Thoracic aorta (tissue), 2 donors: ENCODE data around the gene IGFBP3. TPM values are rescaled to one million over a fixed set of nuclear protein-coding genes. Genes with fewer than 3 reads are reported as not detected.

ENCODE experiments used
- ATAC-seq: fragments of 150-250 bp; one replicate; pipeline ENCODE4 v1.8.0; 2017; ENCODE audit warnings: low read depth; ENCODE audit not compliant: insufficient number of reproducible peaks, low FRiP score
- DNase-seq: peaks from one replicate; pipeline ENCODE4 v3.0.0-alpha.2; 2020; ENCODE audit warnings: low spot score
- H3K27ac ChIP-seq, 2 donors: fragments of 200-600 bp; sonication (generic); 1 replicate in 1 of 2; 2 replicates in 1 of 2; pipeline ENCODE4 v1.5.1; 2016; ENCODE audit warnings: mild to moderate bottlenecking in 2 of 2, moderate library complexity in 2 of 2
- H3K27me3 ChIP-seq: fragments of 200-600 bp; sonication (generic); replicated peaks from 2 replicates; pipeline ENCODE4 v1.6.0; 2016; ENCODE audit warnings: mild to moderate bottlenecking; ENCODE audit not compliant: insufficient read depth
- H3K36me3 ChIP-seq: fragments of 200-600 bp; sonication (generic); one replicate; pipeline ENCODE4 v1.5.1; 2016
- H3K4me1 ChIP-seq, 2 donors: fragments of 200-600 bp; sonication (generic); 1 replicate in 1 of 2; 2 replicates in 1 of 2; pipeline versions ENCODE4 v1.5.1 to v1.6.0; 2016; ENCODE audit warnings: low read depth in 2 of 2, mild to moderate bottlenecking in 1 of 2; ENCODE audit not compliant: control insufficient read depth in 1 of 2
- H3K4me3 ChIP-seq: fragments of 200-600 bp; sonication (generic); 2 replicates; pipeline ENCODE4 v1.5.1; 2016; ENCODE audit warnings: mild to moderate bottlenecking
- H3K9me3 ChIP-seq: fragments of 200-600 bp; sonication (generic); 2 replicates; pipeline ENCODE4 v1.5.1; 2016
- total RNA-seq, 2 donors: library from RNA; depleted of rRNA; stranded (reverse); fragments of >200 nt; gene quantifications; one replicate each; pipeline versions ENCODE4 v1.1.0 to v1.2.3, GENCODE V29; 2016
- TF ChIP-seq, protein P1 (sequence below): fragments of 200-600 bp; sonication (generic); IDR thresholded peaks from one replicate; pipeline ENCODE4 v1.5.1; 2019; ENCODE audit warnings: antibody characterized with exemption

Gene IGFBP3
- total RNA-seq, 2 donors from 2014 or later, result 884 to 1,323 TPM

DNA sequence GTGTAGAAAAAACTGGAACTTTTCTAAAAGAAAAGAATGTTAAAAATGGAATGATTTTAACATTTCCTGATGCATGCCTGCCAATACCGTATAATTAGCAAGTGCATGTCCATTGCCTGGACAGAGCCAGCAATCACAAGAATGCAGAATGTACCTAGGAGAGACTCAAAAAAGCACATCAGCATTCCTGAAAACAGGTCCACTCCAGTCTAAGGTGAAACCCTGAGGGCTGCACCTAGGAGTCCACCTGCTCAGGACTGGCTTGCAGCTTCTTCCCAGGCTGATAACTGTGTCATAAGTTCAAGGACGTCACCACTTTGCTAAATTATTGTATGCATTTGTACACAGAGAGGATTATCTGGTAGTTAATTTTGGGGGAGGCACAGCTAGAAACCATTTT lies 53.6 kb downstream of the IGFBP3 start:
- Histone ChIP-seq H3K27ac (no peak overlapping the region), H3K36me3 (no peaks in the 10 kb centered on the region), H3K27me3 (no peaks in the 10 kb centered on the region), H3K4me1 (no peaks in the 10 kb centered on the region), H3K4me3 (no peak overlapping the region), H3K9me3 (no peaks in the 10 kb centered on the region)
- ATAC-seq (no peak), DNase-seq (no peak)
- TF ChIP-seq, protein P1, sequence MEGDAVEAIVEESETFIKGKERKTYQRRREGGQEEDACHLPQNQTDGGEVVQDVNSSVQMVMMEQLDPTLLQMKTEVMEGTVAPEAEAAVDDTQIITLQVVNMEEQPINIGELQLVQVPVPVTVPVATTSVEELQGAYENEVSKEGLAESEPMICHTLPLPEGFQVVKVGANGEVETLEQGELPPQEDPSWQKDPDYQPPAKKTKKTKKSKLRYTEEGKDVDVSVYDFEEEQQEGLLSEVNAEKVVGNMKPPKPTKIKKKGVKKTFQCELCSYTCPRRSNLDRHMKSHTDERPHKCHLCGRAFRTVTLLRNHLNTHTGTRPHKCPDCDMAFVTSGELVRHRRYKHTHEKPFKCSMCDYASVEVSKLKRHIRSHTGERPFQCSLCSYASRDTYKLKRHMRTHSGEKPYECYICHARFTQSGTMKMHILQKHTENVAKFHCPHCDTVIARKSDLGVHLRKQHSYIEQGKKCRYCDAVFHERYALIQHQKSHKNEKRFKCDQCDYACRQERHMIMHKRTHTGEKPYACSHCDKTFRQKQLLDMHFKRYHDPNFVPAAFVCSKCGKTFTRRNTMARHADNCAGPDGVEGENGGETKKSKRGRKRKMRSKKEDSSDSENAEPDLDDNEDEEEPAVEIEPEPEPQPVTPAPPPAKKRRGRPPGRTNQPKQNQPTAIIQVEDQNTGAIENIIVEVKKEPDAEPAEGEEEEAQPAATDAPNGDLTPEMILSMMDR, result no peak

DNA sequence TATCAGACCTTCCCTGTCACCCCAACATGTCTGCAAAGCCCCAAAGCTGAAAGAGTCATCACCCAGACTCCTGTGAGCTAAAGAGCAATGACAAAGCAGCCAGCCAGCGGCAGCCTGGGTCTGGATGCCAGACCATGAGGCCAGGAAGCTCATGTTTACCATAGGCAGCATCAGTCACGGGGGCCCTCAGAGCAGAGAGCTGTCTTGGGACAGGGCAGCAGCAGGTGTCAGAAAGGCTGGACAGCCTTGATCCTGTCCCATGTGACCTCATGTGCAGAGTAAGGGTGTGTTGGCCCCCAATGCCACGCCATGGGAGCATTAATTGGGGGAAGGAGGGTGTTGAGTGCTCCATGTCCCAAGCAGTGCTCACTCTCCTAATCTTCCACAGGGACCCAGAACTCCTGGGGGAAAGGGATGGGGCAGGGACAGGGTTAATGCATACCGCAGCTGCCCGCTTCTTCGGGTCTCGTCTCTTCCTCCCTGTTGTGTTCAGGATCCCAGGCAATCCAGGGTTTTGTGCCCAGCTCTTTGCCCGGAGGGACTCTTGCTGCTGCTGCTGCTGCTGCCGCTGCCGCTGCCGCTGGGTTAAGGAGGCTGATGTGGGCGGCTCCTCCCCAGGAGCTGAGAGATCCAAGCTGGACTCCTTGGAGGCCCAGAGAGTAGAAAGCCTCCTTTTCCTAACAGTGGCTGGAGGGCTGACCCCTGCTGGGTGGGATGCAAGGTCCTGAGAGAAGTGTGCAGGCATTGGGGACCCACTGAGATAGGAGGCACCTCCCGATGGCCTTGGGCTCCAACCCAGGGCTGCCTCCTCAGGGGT lies 55.3 kb downstream of the IGFBP3 start:
- ATAC-seq (no peak), DNase-seq (no peak)

DNA sequence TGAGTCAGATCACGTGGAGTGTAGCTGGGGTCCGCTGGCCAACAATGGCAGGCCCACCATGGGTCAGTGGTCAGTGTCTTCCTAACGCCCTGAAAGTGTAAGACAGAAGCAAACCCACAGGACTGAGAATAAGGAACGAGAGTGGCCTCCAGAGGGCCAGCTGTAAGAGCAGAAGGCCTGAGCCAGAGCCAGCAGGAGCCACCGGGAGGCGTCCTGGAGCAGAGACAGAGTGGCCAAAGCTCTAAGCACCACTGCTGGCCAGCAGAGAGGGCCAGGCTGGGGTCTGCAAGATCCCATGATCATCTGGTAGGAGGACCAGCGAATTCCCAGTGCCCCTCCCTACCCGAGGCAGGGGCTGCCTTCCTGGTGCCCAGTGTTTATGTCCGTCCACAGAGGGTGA lies 57.4 kb downstream of the IGFBP3 start:
- Histone ChIP-seq H3K27me3 (no peaks in the 10 kb centered on the region), H3K36me3 (no peaks in the 10 kb centered on the region), H3K4me1 (no peaks in the 10 kb centered on the region), H3K9me3 (no peaks in the 10 kb centered on the region), H3K4me3 (no peak overlapping the region), H3K27ac (no peak overlapping the region)
- ATAC-seq, result no peak
- TF ChIP-seq, protein P1, result no peak
- DNase-seq, result no peak

More for the DNA sequence above, 55.3 kb downstream of the IGFBP3 start:
- Histone ChIP-seq H3K27ac (no peak overlapping the region), H3K36me3 (no peaks in the 10 kb centered on the region), H3K4me3 (no peak overlapping the region), H3K9me3 (no peaks in the 10 kb centered on the region), H3K4me1 (no peaks in the 10 kb centered on the region), H3K27me3 (no peaks in the 10 kb centered on the region)
- TF ChIP-seq, protein P1, result no peak

Other genes with a start within 250 kb of the IGFBP3 start
- not detected for gene CCDC201, start 48.2 kb downstream of the IGFBP3 start, total RNA-seq
- gene IGFBP1, start 32.8 kb downstream of the IGFBP3 start, total RNA-seq, result not detected